Measurements from ENCODE around the gene ELF2. TPM values are rescaled to one million over a fixed set of nuclear protein-coding genes. Genes with fewer than 3 reads are reported as not detected.
"Not testable (repeated sequence)": the region's sequence is repeated elsewhere in the genome, so short reads cannot be mapped to it uniquely, and the experiment has no call there.

The ELF2 gene
- total RNA-seq, 1 donor from 2014 or later = 33.9 TPM

DNA sequence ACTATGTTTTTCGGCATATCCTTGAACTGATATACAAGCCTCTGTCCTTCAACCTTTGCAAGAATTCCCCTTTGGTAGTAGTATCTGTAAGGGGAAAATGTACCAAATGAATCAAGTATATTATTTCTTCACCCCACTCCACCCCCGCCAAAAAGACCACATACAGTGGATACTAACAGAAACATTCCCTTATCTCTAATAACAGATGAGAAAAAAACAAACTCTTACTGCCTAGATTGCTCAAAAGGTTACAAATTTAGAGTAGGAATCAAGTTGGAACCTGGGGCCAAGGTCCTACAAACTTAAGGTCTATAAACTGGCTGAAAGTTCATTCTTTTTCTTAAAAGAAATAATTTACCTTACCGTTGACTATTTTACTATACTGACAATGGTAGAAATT lies 116.4 kb downstream of the ELF2 start:
- no peaks in the 10 kb centered on the region for H3K27me3 ChIP-seq (ENCODE audit: low read depth)
- intact Hi-C loops (cut with micrococcal nuclease) = no loop called here
- H3K4me1 ChIP-seq = peaks cover 45% of the 10 kb centered on the region
- no peak overlapping the region for H3K27ac ChIP-seq (replicated peaks)
- no peaks in the 10 kb centered on the region for H3K9me3 ChIP-seq (replicated peaks)
- H3K36me3 ChIP-seq = peaks cover 87% of the 10 kb centered on the region
- TF ChIP-seq, protein P1, sequence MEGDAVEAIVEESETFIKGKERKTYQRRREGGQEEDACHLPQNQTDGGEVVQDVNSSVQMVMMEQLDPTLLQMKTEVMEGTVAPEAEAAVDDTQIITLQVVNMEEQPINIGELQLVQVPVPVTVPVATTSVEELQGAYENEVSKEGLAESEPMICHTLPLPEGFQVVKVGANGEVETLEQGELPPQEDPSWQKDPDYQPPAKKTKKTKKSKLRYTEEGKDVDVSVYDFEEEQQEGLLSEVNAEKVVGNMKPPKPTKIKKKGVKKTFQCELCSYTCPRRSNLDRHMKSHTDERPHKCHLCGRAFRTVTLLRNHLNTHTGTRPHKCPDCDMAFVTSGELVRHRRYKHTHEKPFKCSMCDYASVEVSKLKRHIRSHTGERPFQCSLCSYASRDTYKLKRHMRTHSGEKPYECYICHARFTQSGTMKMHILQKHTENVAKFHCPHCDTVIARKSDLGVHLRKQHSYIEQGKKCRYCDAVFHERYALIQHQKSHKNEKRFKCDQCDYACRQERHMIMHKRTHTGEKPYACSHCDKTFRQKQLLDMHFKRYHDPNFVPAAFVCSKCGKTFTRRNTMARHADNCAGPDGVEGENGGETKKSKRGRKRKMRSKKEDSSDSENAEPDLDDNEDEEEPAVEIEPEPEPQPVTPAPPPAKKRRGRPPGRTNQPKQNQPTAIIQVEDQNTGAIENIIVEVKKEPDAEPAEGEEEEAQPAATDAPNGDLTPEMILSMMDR (IDR thresholded peaks at IDR 0.05; ENCODE audit: borderline replicate concordance) = no peak
- no peak overlapping the region for H3K4me3 ChIP-seq
- DNase-seq = no peak

DNA sequence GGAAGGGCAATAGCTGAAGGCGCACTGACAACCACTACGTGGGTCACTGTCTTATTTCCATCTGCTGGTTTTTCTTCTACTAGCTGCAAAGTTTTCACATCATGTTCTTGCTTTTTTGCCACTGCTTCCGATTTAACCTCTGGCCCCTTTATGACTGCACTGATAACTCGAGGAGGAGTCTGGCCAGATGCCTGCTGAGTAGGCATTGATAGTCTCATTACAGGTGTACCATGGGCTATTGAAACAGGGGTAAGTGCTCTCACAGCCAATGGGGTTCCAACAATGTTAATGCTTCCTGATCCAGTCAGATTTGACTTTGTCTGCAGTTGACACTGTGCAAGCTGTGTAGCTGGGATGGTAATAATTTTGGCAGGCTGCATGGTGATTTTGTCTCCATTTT lies 118.0 kb downstream of the ELF2 start:
- H3K36me3 ChIP-seq = peaks cover 78% of the 10 kb centered on the region

DNA sequence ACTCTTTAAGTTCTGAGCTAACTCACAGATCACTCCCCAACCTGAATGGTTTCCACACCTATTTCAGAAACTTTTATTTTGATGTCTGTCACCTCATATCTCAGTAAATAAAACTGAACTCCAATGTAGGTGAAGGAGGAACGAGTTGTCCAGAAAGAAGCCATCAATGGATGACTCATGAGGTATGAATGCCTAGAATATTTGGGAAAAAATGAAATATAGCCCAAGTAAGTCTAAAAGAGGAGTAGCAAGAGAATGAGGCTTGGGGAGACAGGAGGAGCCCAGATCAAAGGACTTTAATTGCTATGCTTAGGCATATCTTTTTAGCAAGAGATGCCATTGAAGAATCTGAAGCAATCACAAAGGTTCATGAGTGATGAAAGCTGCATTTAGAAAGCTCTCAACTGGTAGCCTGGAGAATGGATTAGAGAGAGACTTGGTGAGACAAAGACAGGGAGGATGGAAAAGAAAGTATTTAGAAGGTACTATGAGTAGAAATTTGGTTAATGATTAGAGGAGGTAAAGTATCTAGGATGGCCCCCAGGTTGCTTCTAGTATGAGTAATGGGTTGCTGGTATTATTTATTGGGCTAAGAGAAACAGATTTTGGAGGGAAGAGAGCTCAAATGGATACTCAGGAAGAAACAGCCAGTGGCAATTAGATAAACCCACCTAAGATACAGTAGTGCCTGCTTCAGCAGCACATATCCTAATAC lies 122.1 kb downstream of the ELF2 start:
- H3K4me3 ChIP-seq = no peak overlapping the region
- H3K27ac ChIP-seq (replicated peaks) = peak overlapping the region; percentile 34
- no peaks in the 10 kb centered on the region for H3K27me3 ChIP-seq (ENCODE audit: low read depth)
- TF ChIP-seq, protein P1 (IDR thresholded peaks at IDR 0.05; ENCODE audit: borderline replicate concordance) = no peak
- H3K9me3 ChIP-seq (replicated peaks) = no peaks in the 10 kb centered on the region
- peaks cover 61% of the 10 kb centered on the region for H3K36me3 ChIP-seq
- intact Hi-C loops (cut with micrococcal nuclease) = no loop called here
- DNase-seq = no peak
- peaks cover 72% of the 10 kb centered on the region for H3K4me1 ChIP-seq

More for the DNA sequence above, 118.0 kb downstream of the ELF2 start:
- H3K4me3 ChIP-seq; intact Hi-C loops (cut with micrococcal nuclease); H3K27me3 ChIP-seq (ENCODE audit: low read depth); DNase-seq; H3K9me3 ChIP-seq (replicated peaks): not testable (repeated sequence)
- Histone ChIP-seq H3K4me1 (peaks cover 61% of the 10 kb centered on the region), H3K27ac (replicated peaks) (peak overlapping the region; percentile 42)

DNA sequence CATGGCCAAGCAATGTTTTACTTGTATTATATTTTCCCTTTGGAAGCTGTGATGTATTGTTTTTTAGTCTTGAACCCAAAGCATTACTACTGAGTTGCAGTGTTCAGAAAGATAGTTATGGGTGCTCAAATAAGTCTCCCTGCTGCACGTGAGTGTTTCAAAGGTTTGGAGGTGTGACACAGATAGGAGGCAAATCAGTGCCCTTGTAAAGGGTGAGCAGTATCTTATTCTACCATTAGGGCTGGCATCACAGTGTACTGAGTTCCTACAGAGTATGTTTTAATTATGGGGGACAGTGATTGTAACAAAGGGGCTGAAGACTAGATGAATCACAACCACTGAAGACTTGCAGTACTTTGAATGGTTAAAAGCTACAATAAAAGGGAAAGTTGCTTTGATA lies 123.1 kb downstream of the ELF2 start:
- Histone ChIP-seq H3K4me1 (peaks cover 62% of the 10 kb centered on the region), H3K9me3 (replicated peaks) (no peaks in the 10 kb centered on the region), H3K27me3 (ENCODE audit: low read depth) (no peaks in the 10 kb centered on the region), H3K36me3 (peaks cover 55% of the 10 kb centered on the region), H3K27ac (replicated peaks) (peak overlapping the region; percentile 34), H3K4me3 (no peak overlapping the region)
- intact Hi-C loops (cut with micrococcal nuclease) = no loop called here
- no peak for DNase-seq
- TF ChIP-seq, protein P1 (IDR thresholded peaks at IDR 0.05; ENCODE audit: borderline replicate concordance) = no peak

DNA sequence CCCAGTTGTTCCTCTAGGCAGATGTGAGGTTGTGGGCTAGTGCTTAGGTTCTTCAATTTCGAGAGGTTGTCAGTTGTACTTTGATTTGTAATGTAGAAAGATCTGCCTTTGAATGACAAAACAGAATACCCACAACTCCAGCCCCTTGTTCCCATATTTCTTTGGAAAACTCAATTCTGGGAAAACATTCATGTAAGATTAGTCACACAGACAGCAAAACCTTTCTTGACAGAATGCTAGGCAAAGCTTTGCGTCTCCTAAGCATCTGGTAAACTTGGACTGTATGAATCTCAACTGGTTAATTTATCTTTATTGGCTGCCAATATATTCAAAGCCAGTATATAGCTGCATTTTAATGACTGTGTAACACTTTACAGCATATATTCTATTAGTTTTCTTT lies 126.6 kb downstream of the ELF2 start:
- Histone ChIP-seq H3K4me3 (no peak overlapping the region), H3K4me1 (peaks cover 28% of the 10 kb centered on the region), H3K27me3 (ENCODE audit: low read depth) (no peaks in the 10 kb centered on the region), H3K9me3 (replicated peaks) (no peaks in the 10 kb centered on the region), H3K36me3 (peaks cover 46% of the 10 kb centered on the region), H3K27ac (replicated peaks) (no peak overlapping the region)
- TF ChIP-seq, protein P1 (IDR thresholded peaks at IDR 0.05; ENCODE audit: borderline replicate concordance) = no peak
- intact Hi-C loops (cut with micrococcal nuclease) = no loop called here
- no peak for DNase-seq

DNA sequence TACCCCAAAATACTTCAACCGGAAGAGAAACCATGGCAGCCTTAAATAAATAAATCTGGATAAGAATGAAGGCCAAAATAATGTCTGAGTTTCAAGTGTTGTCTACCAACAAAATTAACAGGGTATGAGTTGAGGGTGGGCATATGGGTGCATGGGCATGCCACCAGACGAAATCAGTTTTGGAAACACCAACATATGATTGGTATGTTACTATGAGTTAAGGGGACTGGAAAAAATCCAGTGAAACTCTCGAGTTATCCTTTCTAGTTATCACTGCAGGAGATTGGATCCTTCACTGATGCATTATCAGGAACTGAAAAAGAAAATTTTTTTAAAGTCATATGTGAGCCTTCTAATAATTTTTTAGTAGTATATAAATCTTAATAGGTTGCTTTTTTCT lies 129.0 kb downstream of the ELF2 start:
- peaks cover 49% of the 10 kb centered on the region for H3K36me3 ChIP-seq
- peaks cover 7% of the 10 kb centered on the region for H3K4me1 ChIP-seq
- TF ChIP-seq, protein P1 (IDR thresholded peaks at IDR 0.05; ENCODE audit: borderline replicate concordance) = no peak
- no peak overlapping the region for H3K27ac ChIP-seq (replicated peaks)
- H3K9me3 ChIP-seq (replicated peaks) = no peaks in the 10 kb centered on the region
- intact Hi-C loops (cut with micrococcal nuclease) = no loop called here
- DNase-seq = no peak
- H3K4me3 ChIP-seq = no peak overlapping the region
- H3K27me3 ChIP-seq (ENCODE audit: low read depth) = no peaks in the 10 kb centered on the region

All from left ventricle myocardium inferior (tissue), 1 donor.